Prostate gland (tissue), 2 donors: ENCODE measurements around the gene MEA1.

Experiments used
- POLR2A ChIP-seq: fragments of 450-650 bp; IDR thresholded peaks from one replicate; pipeline ENCODE4 v1.6.1; 2016; ENCODE audit warnings: antibody characterized with exemption, mild to moderate bottlenecking
- POLR2AphosphoS5 ChIP-seq: sonication (generic); formaldehyde crosslinking; IDR thresholded peaks from one replicate; pipeline ENCODE4 v1.6.1; 2017; ENCODE audit warnings: antibody characterized with exemption
- TF ChIP-seq, protein P1 (sequence below), 4 experiments: fragments of 200-600 bp in 2 of 4; fragments of 450-650 bp in 2 of 4; sonication (generic) in 2 of 4; IDR thresholded peaks; 1 replicate in 3 of 4; 2 replicates in 1 of 4; pipeline ENCODE4 v1.5.1; 2016 to 2019; ENCODE audit warnings: antibody characterized with exemption in 4 of 4, mild to moderate bottlenecking in 2 of 4, moderate library complexity in 2 of 4

DNA sequence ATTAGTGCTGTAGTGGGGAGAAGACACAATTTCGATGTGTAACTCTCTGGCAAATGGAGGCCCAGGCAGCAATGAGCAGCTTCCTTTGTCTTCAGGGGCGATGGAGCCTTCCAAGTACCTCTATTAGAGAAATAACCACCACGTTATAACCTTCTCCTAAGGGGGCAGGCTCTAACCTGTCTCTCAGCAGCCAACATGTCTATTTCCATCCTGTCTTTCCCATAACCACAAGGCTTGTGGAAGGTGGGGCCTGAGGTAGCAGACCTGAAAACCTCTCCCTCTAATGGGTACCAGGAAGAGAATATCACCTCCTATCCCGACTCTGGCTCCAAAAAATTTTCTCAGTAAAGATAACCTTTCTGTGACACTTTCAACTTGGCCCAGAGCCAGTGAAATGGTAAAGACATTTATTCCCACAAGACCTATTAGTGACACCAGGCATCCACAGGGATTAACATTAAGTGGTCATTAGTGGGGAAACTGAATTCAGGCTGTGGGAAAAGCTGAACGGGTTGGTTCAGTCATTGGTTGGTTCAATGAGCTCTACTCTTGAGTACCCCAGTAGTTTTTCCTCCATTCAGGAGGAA, 38.7 kb downstream of the MEA1 start:
- TF ChIP-seq, protein P1, sequence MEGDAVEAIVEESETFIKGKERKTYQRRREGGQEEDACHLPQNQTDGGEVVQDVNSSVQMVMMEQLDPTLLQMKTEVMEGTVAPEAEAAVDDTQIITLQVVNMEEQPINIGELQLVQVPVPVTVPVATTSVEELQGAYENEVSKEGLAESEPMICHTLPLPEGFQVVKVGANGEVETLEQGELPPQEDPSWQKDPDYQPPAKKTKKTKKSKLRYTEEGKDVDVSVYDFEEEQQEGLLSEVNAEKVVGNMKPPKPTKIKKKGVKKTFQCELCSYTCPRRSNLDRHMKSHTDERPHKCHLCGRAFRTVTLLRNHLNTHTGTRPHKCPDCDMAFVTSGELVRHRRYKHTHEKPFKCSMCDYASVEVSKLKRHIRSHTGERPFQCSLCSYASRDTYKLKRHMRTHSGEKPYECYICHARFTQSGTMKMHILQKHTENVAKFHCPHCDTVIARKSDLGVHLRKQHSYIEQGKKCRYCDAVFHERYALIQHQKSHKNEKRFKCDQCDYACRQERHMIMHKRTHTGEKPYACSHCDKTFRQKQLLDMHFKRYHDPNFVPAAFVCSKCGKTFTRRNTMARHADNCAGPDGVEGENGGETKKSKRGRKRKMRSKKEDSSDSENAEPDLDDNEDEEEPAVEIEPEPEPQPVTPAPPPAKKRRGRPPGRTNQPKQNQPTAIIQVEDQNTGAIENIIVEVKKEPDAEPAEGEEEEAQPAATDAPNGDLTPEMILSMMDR (IDR thresholded peaks at IDR 0.05), result no peak
- TF ChIP-seq POLR2A (no peak), POLR2AphosphoS5 (no peak)
